K562 (cell line): ENCODE measurements around the gene CHRNG. TPM values are rescaled to one million over a fixed set of nuclear protein-coding genes. Genes with fewer than 3 reads are reported as not detected.

Source experiments
- ATAC-seq: fragments of 200-7000 bp; cut with Tn5 transposase; 3 replicates; pipeline ENCODE4 v1.9.1; 2020; ENCODE audit warnings: moderate library complexity
- BruUV-seq: library from RNA; stranded (reverse); fragments of 400-500 nt; replicated peaks from 2 replicates; lab custom pipeline; 2021; lab: Mats Ljungman, UMichigan
- CTCF ChIA-PET: fragments of 300-600 bp; formaldehyde crosslinking; extraction: SDS; loops from one replicate; lab custom pipeline; 2021; ENCODE audit warnings: low intra/inter-chr PET ratio; lab: Yijun Ruan, JAX
- POLR2A ChIA-PET: fragments of 300-600, 350-650 bp; sonication (Branson Sonifier 250); formaldehyde crosslinking; extraction: SDS; loops from one replicate; lab custom pipeline; 2021; ENCODE audit warnings: antibody characterized with exemption, inconsistent platforms; lab: Yijun Ruan, JAX
- DNase-seq, 4 experiments: peaks; one replicate each; pipeline versions ENCODE4 v3.0.0 to v3.0.0-alpha.2; 2011 to 2018; ENCODE audit warnings: low spot score in 3 of 4, mixed read lengths in 3 of 4; ENCODE audit errors: extremely low read depth in 1 of 4
- FAIRE-seq: peaks from 2 replicates; lab custom pipeline; 2011; peaks lifted over from hg19 to GRCh38; lab: Jason Lieb, UNC
- H2AFZ ChIP-seq: 2 replicates; pipeline ENCODE4 v1.6.0; 2011; ENCODE audit warnings: low read depth, low read length, control low read depth, inconsistent platforms
- H3K27ac ChIP-seq: fragments of 200-600 bp; 3 replicates; pipeline ENCODE4 v1.8.0; 2011; ENCODE audit warnings: low read depth, mild to moderate bottlenecking, control low read depth, inconsistent platforms, low read length, moderate library complexity, mixed read lengths; ENCODE audit errors: extremely low read depth
- H3K27me3 ChIP-seq, 2 experiments: fragments of 300-600 bp in 1 of 2; 2 replicates in 1 of 2; 3 replicates in 1 of 2; pipeline versions ENCODE4 v1.6.0 to v1.8.0; 2011; ENCODE audit warnings: inconsistent platforms in 2 of 2, low read length in 2 of 2, mild to moderate bottlenecking in 1 of 2, mixed read lengths in 1 of 2, moderate library complexity in 1 of 2; ENCODE audit not compliant: control insufficient read depth in 2 of 2, insufficient read depth in 2 of 2
- H3K36me3 ChIP-seq: fragments of 300-600 bp; 3 replicates; pipeline ENCODE4 v1.8.0; 2011; ENCODE audit warnings: mild to moderate bottlenecking, low read length, inconsistent platforms; ENCODE audit not compliant: control insufficient read depth, insufficient read depth
- H3K4me1 ChIP-seq, 2 experiments: fragments of 200-600 bp in 1 of 2; replicated peaks in 1 of 2; 2 replicates in 1 of 2; 3 replicates in 1 of 2; pipeline versions ENCODE4 v1.5.1 to v1.8.0; 2011; ENCODE audit warnings: inconsistent platforms in 2 of 2, low read length in 2 of 2, mild to moderate bottlenecking in 1 of 2, mixed read lengths in 1 of 2, moderate library complexity in 1 of 2; ENCODE audit not compliant: control insufficient read depth in 2 of 2, insufficient read depth in 2 of 2
- H3K4me2 ChIP-seq: 2 replicates; pipeline ENCODE4 v1.6.1; 2011; ENCODE audit warnings: low read length, control low read depth, inconsistent platforms, mixed read lengths; ENCODE audit not compliant: insufficient read depth
- H3K4me3 ChIP-seq: fragments of 200-600 bp; sonication (generic), shearing (Covaris generic); 2 replicates; pipeline ENCODE4 v1.5.1; 2016; ENCODE audit warnings: control low read depth, inconsistent platforms
- H3K79me2 ChIP-seq: fragments of 200-600 bp; 3 replicates; pipeline ENCODE4 v1.8.0; 2011; ENCODE audit warnings: low read length, inconsistent platforms; ENCODE audit not compliant: control insufficient read depth, insufficient read depth
- H3K9ac ChIP-seq, 2 experiments: 2 replicates each; pipeline versions ENCODE4 v1.6.0 to v1.6.1; 2011; ENCODE audit warnings: low read depth in 2 of 2, low read length in 2 of 2, control low read depth in 1 of 2, inconsistent platforms in 1 of 2, mild to moderate bottlenecking in 1 of 2, mixed read lengths in 1 of 2; ENCODE audit not compliant: insufficient read depth in 1 of 2
- H3K9me1 ChIP-seq: one replicate; pipeline ENCODE4 v1.6.0; 2011; ENCODE audit warnings: inconsistent platforms, mild to moderate bottlenecking, low read length, moderate library complexity; ENCODE audit not compliant: control insufficient read depth, insufficient read depth
- H3K9me3 ChIP-seq: replicated peaks from 2 replicates; pipeline ENCODE4 v1.5.1; 2011; ENCODE audit warnings: low read depth, low read length, inconsistent platforms; ENCODE audit not compliant: control insufficient read depth, insufficient read depth
- H4K20me1 ChIP-seq: replicated peaks from 2 replicates; pipeline ENCODE4 v1.6.1; 2011; ENCODE audit warnings: low read length, inconsistent platforms, mixed read lengths; ENCODE audit not compliant: control insufficient read depth, insufficient read depth
- EZH2 ChIP-seq: IDR thresholded peaks from 2 replicates; pipeline ENCODE4 v1.6.1; 2012; ENCODE audit warnings: low read depth, mild to moderate bottlenecking, inconsistent platforms, low read length, borderline replicate concordance
- MTA1 ChIP-seq: fragments of 450-650 bp; IDR thresholded peaks from 2 replicates; pipeline ENCODE4 v1.6.1; 2017; ENCODE audit warnings: borderline replicate concordance
- WGBS: fragments of 100-300 bp; shearing (Covaris generic); methylation state at CpG from one replicate; pipeline ENCODE4 v1.1.6; 2016; ENCODE audit warnings: low coverage, mixed read lengths; ENCODE audit not compliant: insufficient coverage; ENCODE audit errors: missing lambda C conversion rate; 5-methylcytosine and 5-hydroxymethylcytosine counted together
- in situ Hi-C: fragments of 300-500 bp; cut with MboI; formaldehyde crosslinking; loops from 4 replicates; pipeline ENCODE4 v1.15.0; 2018; ENCODE audit warnings: inconsistent platforms, mixed read lengths
- intact Hi-C: fragments of 100-400 bp; cut with micrococcal nuclease; formaldehyde crosslinking; loops from 2 replicates; pipeline ENCODE4 v1.14.2; 2022
- polyA plus RNA-seq, 8 experiments: library from polyadenylated mRNA; depleted of rRNA in 4 of 8; stranded (reverse) in 5 of 8; unstranded in 3 of 8; fragments of >200 nt; fragmentation: Nextera tagmentation in 2 of 8; fragmentation: Illumina TruSeq in 1 of 8; extraction: Ambion mirVana in 2 of 8; extraction: Trizol in 1 of 8; gene quantifications; 2 replicates each; pipeline versions ENCODE4 v1.2.1 to v1.2.3, GENCODE V29; 2011 to 2014; ENCODE audit warnings: inconsistent platforms in 1 of 8, missing spikeins in 1 of 8
- total RNA-seq, 7 experiments: library from RNA; depleted of rRNA in 6 of 7; stranded (reverse); fragments of >200 nt in 6 of 7; fragmentation: Illumina TruSeq in 2 of 7; extraction: Trizol in 2 of 7; gene quantifications; 2 replicates each; pipeline versions ENCODE4 v1.2.1 to v1.2.3, GENCODE V29; 2011 to 2021; ENCODE audit warnings: low replicate concordance in 1 of 7
- TF ChIP-seq, protein P1 (sequence below): fragments of 250-450 bp; sonication (Bioruptor Pico); IDR thresholded peaks from 2 replicates; pipeline ENCODE4 v1.8.0; 2021; ENCODE audit warnings: moderate library complexity, mild to moderate bottlenecking, inconsistent platforms
- TF ChIP-seq, protein P2 (sequence below), 3 experiments: IDR thresholded peaks in 2 of 3; conservative IDR thresholded peaks in 1 of 3; 2 replicates each; pipeline ENCODE4 v1.5.1; 2011 to 2012; ENCODE audit warnings: low read length in 3 of 3, mild to moderate bottlenecking in 3 of 3, control low read depth in 2 of 3, improper control_type of control experiment in 1 of 3, inconsistent platforms in 1 of 3, low read depth in 1 of 3, mixed read lengths in 1 of 3, moderate library complexity in 1 of 3; ENCODE audit not compliant: insufficient read depth in 2 of 3

The CHRNG gene
- total and polyA plus RNA-seq, 9 of the 15 experiments (the other 6 are each of a cell fraction or from before 2014, with no cell fraction given): not detected

DNA sequence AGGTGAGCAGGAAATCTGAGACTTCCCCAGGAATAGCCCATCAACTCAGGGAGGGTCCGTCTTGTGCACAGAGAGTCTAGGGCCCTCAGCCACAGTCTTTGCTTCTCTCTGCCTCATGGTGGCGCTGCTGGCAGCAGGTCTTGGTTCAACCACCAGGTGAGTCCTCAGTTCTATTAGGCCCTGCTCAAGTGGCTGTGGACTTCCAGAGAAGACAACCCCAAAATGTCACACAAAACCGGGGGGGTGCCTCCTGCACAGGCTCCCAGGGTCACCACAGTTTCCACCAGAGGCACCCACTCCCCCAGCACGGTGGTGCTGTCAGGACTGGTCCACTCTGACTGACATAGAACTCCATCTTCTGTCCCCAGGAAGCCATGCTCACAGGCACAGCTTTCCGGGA is 2.4 kb upstream of the CHRNG start:
- DNase-seq: peak; percentile 45 to 54 (median 48)
- no peak overlapping the region for H3K27ac ChIP-seq
- H3K4me3 ChIP-seq: no peak overlapping the region
- ChIA-PET POLR2A (no interaction called here), CTCF (no interaction called here)
- no peaks in the 10 kb centered on the region for H3K9me1 ChIP-seq
- 6% methylated on average over 3 of the region's 5 CpGs for WGBS
- TF ChIP-seq EZH2 (no peak), MTA1 (no peak)
- TF ChIP-seq, protein P1, sequence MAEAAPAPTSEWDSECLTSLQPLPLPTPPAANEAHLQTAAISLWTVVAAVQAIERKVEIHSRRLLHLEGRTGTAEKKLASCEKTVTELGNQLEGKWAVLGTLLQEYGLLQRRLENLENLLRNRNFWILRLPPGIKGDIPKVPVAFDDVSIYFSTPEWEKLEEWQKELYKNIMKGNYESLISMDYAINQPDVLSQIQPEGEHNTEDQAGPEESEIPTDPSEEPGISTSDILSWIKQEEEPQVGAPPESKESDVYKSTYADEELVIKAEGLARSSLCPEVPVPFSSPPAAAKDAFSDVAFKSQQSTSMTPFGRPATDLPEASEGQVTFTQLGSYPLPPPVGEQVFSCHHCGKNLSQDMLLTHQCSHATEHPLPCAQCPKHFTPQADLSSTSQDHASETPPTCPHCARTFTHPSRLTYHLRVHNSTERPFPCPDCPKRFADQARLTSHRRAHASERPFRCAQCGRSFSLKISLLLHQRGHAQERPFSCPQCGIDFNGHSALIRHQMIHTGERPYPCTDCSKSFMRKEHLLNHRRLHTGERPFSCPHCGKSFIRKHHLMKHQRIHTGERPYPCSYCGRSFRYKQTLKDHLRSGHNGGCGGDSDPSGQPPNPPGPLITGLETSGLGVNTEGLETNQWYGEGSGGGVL (CRISPR knock-in tag): no peak
- TF ChIP-seq, protein P2, sequence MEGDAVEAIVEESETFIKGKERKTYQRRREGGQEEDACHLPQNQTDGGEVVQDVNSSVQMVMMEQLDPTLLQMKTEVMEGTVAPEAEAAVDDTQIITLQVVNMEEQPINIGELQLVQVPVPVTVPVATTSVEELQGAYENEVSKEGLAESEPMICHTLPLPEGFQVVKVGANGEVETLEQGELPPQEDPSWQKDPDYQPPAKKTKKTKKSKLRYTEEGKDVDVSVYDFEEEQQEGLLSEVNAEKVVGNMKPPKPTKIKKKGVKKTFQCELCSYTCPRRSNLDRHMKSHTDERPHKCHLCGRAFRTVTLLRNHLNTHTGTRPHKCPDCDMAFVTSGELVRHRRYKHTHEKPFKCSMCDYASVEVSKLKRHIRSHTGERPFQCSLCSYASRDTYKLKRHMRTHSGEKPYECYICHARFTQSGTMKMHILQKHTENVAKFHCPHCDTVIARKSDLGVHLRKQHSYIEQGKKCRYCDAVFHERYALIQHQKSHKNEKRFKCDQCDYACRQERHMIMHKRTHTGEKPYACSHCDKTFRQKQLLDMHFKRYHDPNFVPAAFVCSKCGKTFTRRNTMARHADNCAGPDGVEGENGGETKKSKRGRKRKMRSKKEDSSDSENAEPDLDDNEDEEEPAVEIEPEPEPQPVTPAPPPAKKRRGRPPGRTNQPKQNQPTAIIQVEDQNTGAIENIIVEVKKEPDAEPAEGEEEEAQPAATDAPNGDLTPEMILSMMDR (IDR thresholded peaks at IDR 0.05 in 2 of 3, conservative IDR thresholded peaks at IDR 0.05 in 1 of 3; ENCODE audit: insufficient read depth in 2 of 3, low read depth in 1 of 3, low read length in 3 of 3): peak; percentile 52 to 89 (median 62)
- TF ChIP-seq, all 486 proteins: peak for 1
- H3K79me2 ChIP-seq: no peaks in the 10 kb centered on the region
- H3K9me3 ChIP-seq: no peaks in the 10 kb centered on the region
- H3K36me3 ChIP-seq: no peaks in the 10 kb centered on the region
- FAIRE-seq (no peak), ATAC-seq (peak; percentile 75)
- in situ Hi-C loops: no loop called here
- no peak overlapping the region for H3K4me2 ChIP-seq
- BruUV-seq: no TSS peak
- peaks cover 0 to 28% of the 10 kb centered on the region in 2 experiments; a peak in 2 of 5 replicates for H3K4me1 ChIP-seq
- intact Hi-C loops: no loop called here
- no peak overlapping the region for H3K9ac ChIP-seq
- H3K27me3 ChIP-seq: no peaks in the 10 kb centered on the region
- no peak overlapping the region for H2AFZ ChIP-seq
- no peaks in the 10 kb centered on the region for H4K20me1 ChIP-seq
